ENCODE data around the gene TRMT1. TPM values are rescaled to one million over a fixed set of nuclear protein-coding genes. Genes with fewer than 3 reads are reported as not detected.

TRMT1 gene
- total and polyA plus RNA-seq, 2 donors (not counting 1 experiment from before 2014, with no cell fraction given) = 91.8 to 281 TPM

- Mint-ChIP-seq H3K9me3 (ENCODE audit: insufficient read depth) (no peaks in the 10 kb centered on the region), H3K27me3 (no peaks in the 10 kb centered on the region), H3K27ac (peak overlapping the region; percentile 93), H3K4me3 (peak overlapping the region; percentile 93), H3K4me1 (peaks cover 50% of the 10 kb centered on the region)
- DNase-seq (peak; percentile 66), ATAC-seq (ENCODE audit: low read depth) (peak; percentile 7)
- peaks cover 25% of the 10 kb centered on the region for H4K20me1 ChIP-seq (ENCODE audit: control insufficient read depth, insufficient read depth, low read length, poor library complexity, severe bottlenecking)
- ChIA-PET CTCF (interaction anchor here (0.5 to 8.2 kb wide), 16 partner anchors 9 to 300 kb away, joined by 3 to 285 read pairs (median 8); partner anchors contain the start of genes IER2, NACC1, STX10 and TRMT1), POLR2A (interaction anchor here (0.5 to 4.2 kb wide), 17 partner anchors 8 to 708 kb away, joined by 3 to 107 read pairs (median 8); partner anchors contain the start of genes FBXW9, IER2, JUNB and LYL1)
- WGBS (ENCODE audit: insufficient coverage) = under 1% methylated on average over 41 of the region's 44 CpGs
- H3K79me2 ChIP-seq (ENCODE audit: control insufficient read depth, insufficient read depth, low read length) = peaks cover 35% of the 10 kb centered on the region
- TF ChIP-seq EZH2 (IDR thresholded peaks at IDR 0.05; ENCODE audit: borderline replicate concordance, insufficient read depth, low read depth, low read length, poor library complexity, severe bottlenecking) (no peak), CTCF (IDR thresholded peaks at IDR 0.05) (no peak)
- peak overlapping the region; percentile 60 for H2AFZ ChIP-seq (ENCODE audit: insufficient read depth, low read depth, low read length, poor library complexity, severe bottlenecking)
- H3K27me3 ChIP-seq (replicated peaks in 1 of 4; ENCODE audit: control extremely low read depth in 1 of 4, control insufficient read depth in 3 of 4, insufficient read depth in 4 of 4, low read length in 3 of 4) = no peaks in the 10 kb centered on the region
- peak overlapping the region; percentile 99 for H3K4me2 ChIP-seq (replicated peaks; ENCODE audit: low read depth, low read length, poor library complexity, severe bottlenecking)
- H3K4me1 ChIP-seq (ENCODE audit: control insufficient read depth in 2 of 2, insufficient read depth in 2 of 2, low read length in 2 of 2) = peaks cover 30 to 58% of the 10 kb centered on the region in 2 donors
- H3K9ac ChIP-seq (ENCODE audit: low read length) = peak overlapping the region; percentile 78
- H3K9me3 ChIP-seq (ENCODE audit: control extremely low read depth in 1 of 3, control insufficient read depth in 2 of 3, insufficient read depth in 1 of 3, low read length in 2 of 3) = peaks cover 0 to 4% (median 0%) of the 10 kb centered on the region in 3 donors
- peak overlapping the region; percentile 81 to 96 (median 92) for H3K4me3 ChIP-seq (ENCODE audit: control extremely low read depth in 1 of 5, extremely low read depth in 1 of 5, insufficient read depth in 1 of 5, low read depth in 2 of 5, low read length in 4 of 5)
- peak overlapping the region; percentile 73 to 87 for H3K27ac ChIP-seq (ENCODE audit: low read length in 2 of 2)
- peaks cover 3 to 24% of the 10 kb centered on the region in 2 experiments for H3K36me3 ChIP-seq (replicated peaks in 1 of 2; ENCODE audit: control extremely low read depth in 1 of 2, control insufficient read depth in 1 of 2, extremely low read depth in 1 of 2, insufficient read depth in 2 of 2, low read length in 1 of 2)
- intact Hi-C loops (cut with micrococcal nuclease) = loop anchor here (1.0 kb wide), 1 partner anchor 8 kb away; no protein-coding TSS in a partner anchor
Measured at GRCh38 chr19:13095934-13096927, 20.3 kb downstream of the TRMT1 start.

All from B cell (primary cell).